Superior temporal gyrus (tissue), 1 donor: Measurements from ENCODE around the gene RAD51B.

ENCODE experiments used
- DNase-seq: peaks from one replicate; pipeline ENCODE4 v3.0.0-alpha.2; 2016; ENCODE audit errors: extremely low spot score

The RAD51B gene

GRCh38 chr14:68666236-68666635, 846.7 kb downstream of the RAD51B start:
- DNase-seq = no peak

GRCh38 chr14:68666899-68667298, 847.3 kb downstream of the RAD51B start:
- DNase-seq = no peak

- no peak for DNase-seq
Observed at GRCh38 chr14:68667313-68667791, 847.8 kb downstream of the RAD51B start.

- no peak for DNase-seq
Observed at GRCh38 chr14:68668028-68668427, 848.4 kb downstream of the RAD51B start.

- DNase-seq = no peak
Observed at GRCh38 chr14:68668531-68668930, 849.0 kb downstream of the RAD51B start.

- DNase-seq = no peak
Observed at GRCh38 chr14:68669111-68669511, 849.5 kb downstream of the RAD51B start.

GRCh38 chr14:68669603-68670358, 850.2 kb downstream of the RAD51B start:
- DNase-seq = no peak

- DNase-seq = no peak
Observed at GRCh38 chr14:68670359-68670715, 850.8 kb downstream of the RAD51B start.

GRCh38 chr14:68671909-68672308, 852.3 kb downstream of the RAD51B start:
- DNase-seq = no peak

- no peak for DNase-seq
Observed at GRCh38 chr14:68672609-68673285, 853.2 kb downstream of the RAD51B start.

GRCh38 chr14:68673464-68673863, 853.9 kb downstream of the RAD51B start:
- no peak for DNase-seq

- no peak for DNase-seq
Observed at GRCh38 chr14:68674538-68675232, 855.1 kb downstream of the RAD51B start.

GRCh38 chr14:68675233-68675577, 855.6 kb downstream of the RAD51B start:
- no peak for DNase-seq

- no peak for DNase-seq
Observed at GRCh38 chr14:68676511-68676943, 856.9 kb downstream of the RAD51B start.

GRCh38 chr14:68677476-68677875, 857.9 kb downstream of the RAD51B start:
- no peak for DNase-seq

- no peak for DNase-seq
Observed at GRCh38 chr14:68677901-68678300, 858.3 kb downstream of the RAD51B start.

- no peak for DNase-seq
Observed at GRCh38 chr14:68678471-68678870, 858.9 kb downstream of the RAD51B start.

- no peak for DNase-seq
Observed at GRCh38 chr14:68679301-68679700, 859.7 kb downstream of the RAD51B start.

GRCh38 chr14:68679746-68680467, 860.3 kb downstream of the RAD51B start:
- no peak for DNase-seq

- no peak for DNase-seq
Observed at GRCh38 chr14:68680541-68681051, 861.0 kb downstream of the RAD51B start.

GRCh38 chr14:68681256-68682011, 861.9 kb downstream of the RAD51B start:
- DNase-seq = no peak
